Loucy (cell line): ENCODE data around the gene GTSE1.

Experiments used
- H2AFZ ChIP-seq: fragments of 200-600 bp; sonication (generic); 2 replicates; pipeline ENCODE4 v1.6.0; 2016; ENCODE audit warnings: antibody characterized with exemption, mild to moderate bottlenecking, low read length, moderate library complexity
- H3F3A ChIP-seq: fragments of 200-600 bp; 2 replicates; pipeline ENCODE4 v1.6.0; 2016; ENCODE audit warnings: antibody characterized with exemption, low read depth, mild to moderate bottlenecking
- H3K27me3 ChIP-seq: fragments of 200-600 bp; sonication (generic); 2 replicates; pipeline ENCODE4 v1.6.1; 2014; ENCODE audit warnings: low read length, mild to moderate bottlenecking; ENCODE audit not compliant: insufficient read depth, poor library complexity, severe bottlenecking
- H3K36me3 ChIP-seq: fragments of 200-600 bp; sonication (generic); 2 replicates; pipeline ENCODE4 v1.6.1; 2016; ENCODE audit warnings: low read length; ENCODE audit not compliant: insufficient read depth
- H3K4me1 ChIP-seq: fragments of 200-600 bp; sonication (generic); 2 replicates; pipeline ENCODE4 v1.5.1; 2014; ENCODE audit warnings: low read length, mild to moderate bottlenecking; ENCODE audit not compliant: insufficient read depth, poor library complexity, severe bottlenecking
- H3K4me2 ChIP-seq: fragments of 200-600 bp; sonication (generic); 2 replicates; pipeline ENCODE4 v1.6.0; 2014; ENCODE audit warnings: antibody characterized with exemption, low read length, low read depth, mild to moderate bottlenecking; ENCODE audit not compliant: poor library complexity, severe bottlenecking
- H3K4me3 ChIP-seq: fragments of 200-600 bp; sonication (generic); 2 replicates; pipeline ENCODE4 v1.5.1; 2014; ENCODE audit warnings: low read length, mild to moderate bottlenecking, mixed read lengths; ENCODE audit not compliant: poor library complexity, severe bottlenecking
- H3K79me2 ChIP-seq: fragments of 200-600 bp; sonication (generic); 2 replicates; pipeline ENCODE4 v1.6.1; 2014; ENCODE audit warnings: low read length; ENCODE audit not compliant: insufficient read depth
- H3K9ac ChIP-seq: fragments of 200-600 bp; sonication (generic); 2 replicates; pipeline ENCODE4 v1.6.0; 2014; ENCODE audit warnings: mild to moderate bottlenecking, low read depth, low read length, moderate library complexity; ENCODE audit not compliant: poor library complexity, severe bottlenecking
- H3K9me2 ChIP-seq: fragments of 200-600 bp; sonication (generic); replicated peaks from 2 replicates; pipeline ENCODE4 v1.6.1; 2016; ENCODE audit warnings: low read depth, low read length, mixed read lengths
- H3K9me3 ChIP-seq: fragments of 200-600 bp; sonication (generic); 2 replicates; pipeline ENCODE4 v1.6.1; 2014; ENCODE audit warnings: mild to moderate bottlenecking, antibody characterized with exemption, low read length, low read depth; ENCODE audit not compliant: insufficient read depth
- H4K20me1 ChIP-seq: fragments of 200-600 bp; sonication (generic); 2 replicates; pipeline ENCODE4 v1.6.0; 2014; ENCODE audit warnings: antibody characterized with exemption, low read length, mild to moderate bottlenecking; ENCODE audit not compliant: insufficient read depth, poor library complexity, severe bottlenecking
- EZH2phosphoT487 ChIP-seq: fragments of 200-600 bp; IDR thresholded peaks from 2 replicates; pipeline ENCODE4 v1.6.1; 2018; ENCODE audit warnings: antibody characterized with exemption, mild to moderate bottlenecking, moderate library complexity, borderline replicate concordance
- TF ChIP-seq, protein P1 (sequence below): fragments of 200-600 bp; sonication (generic); conservative IDR thresholded peaks from 2 replicates; pipeline ENCODE4 v1.5.1; 2014; ENCODE audit warnings: mild to moderate bottlenecking, antibody characterized with exemption, low read length

The GTSE1 gene

DNA sequence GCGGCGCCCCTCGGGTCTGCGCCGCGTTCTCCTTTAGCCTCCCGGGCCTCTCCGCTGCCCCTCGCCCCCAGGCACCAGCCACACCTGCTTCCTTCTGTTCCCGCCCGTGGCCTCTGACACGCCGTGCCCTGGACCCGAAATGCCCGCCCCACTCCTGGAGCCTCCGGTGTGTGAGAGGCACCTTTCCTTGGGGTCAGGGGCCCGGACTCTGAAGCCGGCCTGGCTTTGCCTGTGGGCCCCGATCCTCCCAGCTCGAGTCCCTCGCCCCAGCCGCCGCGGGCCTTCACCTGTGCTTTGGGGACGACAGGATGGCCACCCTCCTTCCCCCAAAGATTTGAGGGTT lies 45.9 kb upstream of the GTSE1 start:
- no peaks in the 10 kb centered on the region for H3K36me3 ChIP-seq
- H3K27me3 ChIP-seq, result no peaks in the 10 kb centered on the region
- no peaks in the 10 kb centered on the region for H4K20me1 ChIP-seq
- no peaks in the 10 kb centered on the region for H3F3A ChIP-seq
- peak overlapping the region; percentile 86 for H3K4me2 ChIP-seq
- no peak for TF ChIP-seq EZH2phosphoT487
- TF ChIP-seq, protein P1, sequence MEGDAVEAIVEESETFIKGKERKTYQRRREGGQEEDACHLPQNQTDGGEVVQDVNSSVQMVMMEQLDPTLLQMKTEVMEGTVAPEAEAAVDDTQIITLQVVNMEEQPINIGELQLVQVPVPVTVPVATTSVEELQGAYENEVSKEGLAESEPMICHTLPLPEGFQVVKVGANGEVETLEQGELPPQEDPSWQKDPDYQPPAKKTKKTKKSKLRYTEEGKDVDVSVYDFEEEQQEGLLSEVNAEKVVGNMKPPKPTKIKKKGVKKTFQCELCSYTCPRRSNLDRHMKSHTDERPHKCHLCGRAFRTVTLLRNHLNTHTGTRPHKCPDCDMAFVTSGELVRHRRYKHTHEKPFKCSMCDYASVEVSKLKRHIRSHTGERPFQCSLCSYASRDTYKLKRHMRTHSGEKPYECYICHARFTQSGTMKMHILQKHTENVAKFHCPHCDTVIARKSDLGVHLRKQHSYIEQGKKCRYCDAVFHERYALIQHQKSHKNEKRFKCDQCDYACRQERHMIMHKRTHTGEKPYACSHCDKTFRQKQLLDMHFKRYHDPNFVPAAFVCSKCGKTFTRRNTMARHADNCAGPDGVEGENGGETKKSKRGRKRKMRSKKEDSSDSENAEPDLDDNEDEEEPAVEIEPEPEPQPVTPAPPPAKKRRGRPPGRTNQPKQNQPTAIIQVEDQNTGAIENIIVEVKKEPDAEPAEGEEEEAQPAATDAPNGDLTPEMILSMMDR, result no peak
- H3K79me2 ChIP-seq, result peaks cover 71% of the 10 kb centered on the region
- H3K4me1 ChIP-seq, result peaks cover 66% of the 10 kb centered on the region
- no peaks in the 10 kb centered on the region for H3K9me2 ChIP-seq
- peak overlapping the region; percentile 84 for H3K4me3 ChIP-seq
- no peak overlapping the region for H2AFZ ChIP-seq
- H3K9me3 ChIP-seq, result no peaks in the 10 kb centered on the region
- peak overlapping the region; percentile 95 for H3K9ac ChIP-seq

DNA sequence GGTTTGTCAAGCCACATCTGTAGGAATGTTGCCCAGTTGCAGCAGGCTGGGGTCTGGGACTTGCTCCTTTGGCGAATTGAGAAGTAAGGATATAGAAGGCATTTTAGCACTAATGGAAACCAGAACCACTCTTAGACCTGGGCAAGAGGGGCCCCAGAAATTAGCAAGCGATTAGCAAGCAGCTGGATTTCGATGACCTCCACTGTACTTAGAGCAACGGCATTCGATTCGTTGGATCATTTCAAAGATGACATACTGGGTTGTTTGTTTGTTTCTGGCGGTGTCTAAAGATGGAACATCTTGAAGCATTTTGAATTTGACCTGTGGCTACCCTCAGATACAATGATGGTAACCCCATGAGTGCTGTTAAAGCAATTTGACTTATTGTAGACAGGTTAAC lies 45.4 kb upstream of the GTSE1 start:
- TF ChIP-seq, protein P1, result no peak
- no peak for TF ChIP-seq EZH2phosphoT487
- Histone ChIP-seq H3K27me3 (no peaks in the 10 kb centered on the region), H3F3A (no peaks in the 10 kb centered on the region), H3K9me2 (no peaks in the 10 kb centered on the region), H3K79me2 (peaks cover 66% of the 10 kb centered on the region), H3K4me3 (peak overlapping the region; percentile 84), H4K20me1 (no peaks in the 10 kb centered on the region), H2AFZ (no peak overlapping the region), H3K4me2 (peak overlapping the region; percentile 86), H3K9ac (peak overlapping the region; percentile 95), H3K36me3 (no peaks in the 10 kb centered on the region), H3K4me1 (peaks cover 61% of the 10 kb centered on the region), H3K9me3 (no peaks in the 10 kb centered on the region)

DNA sequence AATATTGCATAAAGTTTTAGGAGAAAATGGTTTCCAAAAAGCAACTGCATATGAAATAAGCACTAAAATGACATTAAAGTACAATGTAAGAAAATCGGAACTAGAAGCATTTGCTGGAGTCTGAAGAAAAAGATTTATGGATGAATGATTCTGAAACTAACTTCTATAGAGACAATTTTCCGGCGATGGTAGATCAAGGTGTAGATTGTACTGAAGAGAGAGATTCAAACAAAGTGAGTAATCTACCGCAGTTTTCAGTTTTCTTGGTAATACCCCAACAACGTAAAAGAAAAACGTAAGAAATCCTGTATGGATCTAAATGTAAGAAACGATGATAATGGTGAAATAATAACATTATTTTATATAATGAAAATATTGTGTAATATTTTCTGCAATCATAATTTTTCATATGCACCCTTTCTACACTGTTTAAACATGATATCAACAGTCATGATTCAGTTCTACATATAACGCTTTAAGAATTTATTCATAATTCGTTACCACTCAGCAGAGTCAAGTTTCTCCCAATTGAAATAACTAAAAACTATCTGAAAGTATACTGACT lies 44.8 kb upstream of the GTSE1 start:
- Histone ChIP-seq H4K20me1 (no peaks in the 10 kb centered on the region), H3K9me2 (no peaks in the 10 kb centered on the region), H3K79me2 (peaks cover 59% of the 10 kb centered on the region), H3K36me3 (no peaks in the 10 kb centered on the region), H2AFZ (no peak overlapping the region), H3K9ac (peak overlapping the region; percentile 95), H3K4me2 (peak overlapping the region; percentile 86), H3K27me3 (no peaks in the 10 kb centered on the region), H3F3A (no peaks in the 10 kb centered on the region), H3K4me3 (peak overlapping the region; percentile 84), H3K4me1 (peaks cover 55% of the 10 kb centered on the region), H3K9me3 (no peaks in the 10 kb centered on the region)
- TF ChIP-seq, protein P1, result no peak
- TF ChIP-seq EZH2phosphoT487, result no peak
